H1 (cell line): Measurements from ENCODE around the gene FBXO30. TPM values are rescaled to one million over a fixed set of nuclear protein-coding genes. Genes with fewer than 3 reads are reported as not detected.

Experiments used
- BRCA1 ChIP-seq: IDR thresholded peaks from 2 replicates; pipeline ENCODE4 v1.6.1; 2012; ENCODE audit warnings: low read depth, low read length, improper control_type of control experiment
- SP4 ChIP-seq: IDR thresholded peaks from 2 replicates; pipeline ENCODE4 v1.6.1; 2012; ENCODE audit warnings: low read length, inconsistent platforms
- TAF7 ChIP-seq: optimal IDR thresholded peaks from 2 replicates; pipeline ENCODE3; 2011; ENCODE audit warnings: low read depth, mild to moderate bottlenecking, inconsistent platforms, low read length, moderate library complexity, borderline replicate concordance
- YY1 ChIP-seq: IDR thresholded peaks from 2 replicates; pipeline ENCODE4 v1.6.1; 2011; ENCODE audit warnings: low read depth, mild to moderate bottlenecking, low read length
- polyA plus RNA-seq, 7 experiments: library from polyadenylated mRNA; depleted of rRNA in 3 of 7; stranded (reverse) in 5 of 7; unstranded in 2 of 7; fragments of >200 nt in 5 of 7; fragments of 200-250 nt in 2 of 7; gene quantifications; 1 replicate in 5 of 7; 2 replicates in 1 of 7; 4 replicates in 1 of 7; pipeline versions ENCODE4 v1.2.1 to v1.2.3, GENCODE V29; 2011 to 2013; ENCODE audit warnings: missing spikeins in 2 of 7, mixed read lengths in 2 of 7
- total RNA-seq: library from RNA; stranded (reverse); fragmentation: NEBNext Ultra II Directional; extraction: Animal tissue kit (Norgen Biotek cat#: 25700); gene quantifications from 2 replicates; pipeline ENCODE4 v1.2.1, GENCODE V29; 2021
- TF ChIP-seq, protein P1 (sequence below): IDR thresholded peaks from 2 replicates; pipeline ENCODE4 v1.6.1; 2011; ENCODE audit warnings: low read depth, mild to moderate bottlenecking, low read length; ENCODE audit not compliant: insufficient read depth
- TF ChIP-seq, protein P2 (sequence below): fragments of 300-600 bp; sonication (generic); IDR thresholded peaks from 2 replicates; pipeline ENCODE4 v1.7.1; 2012; ENCODE audit warnings: low read length, moderate library complexity, mild to moderate bottlenecking, inconsistent platforms; ENCODE audit not compliant: insufficient replicate concordance

FBXO30 gene
- total and polyA plus RNA-seq, 2 of the 8 experiments (the other 6 are each of a cell fraction or from before 2014, with no cell fraction given), result 3.9 to 18.3 TPM

DNA sequence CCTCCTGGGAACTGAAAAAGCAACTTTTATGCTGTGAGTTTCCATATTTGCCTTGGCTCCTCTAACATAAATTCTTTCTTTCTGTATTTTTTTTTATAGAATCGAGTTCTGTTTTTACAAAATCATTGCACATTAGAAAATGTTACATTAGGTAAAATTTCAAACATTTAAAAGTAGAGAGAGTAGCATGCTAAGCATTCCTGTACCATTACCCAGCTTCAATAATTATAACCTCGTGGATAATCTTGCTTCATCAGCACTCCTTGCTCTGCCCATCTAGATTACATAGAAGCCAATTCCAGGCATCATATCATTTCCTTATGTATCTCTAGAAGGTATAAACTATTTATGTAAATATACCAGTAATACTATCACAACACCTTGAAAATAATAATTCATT, 15.4 kb upstream of the FBXO30 start (continued):
- TF ChIP-seq, protein P1, sequence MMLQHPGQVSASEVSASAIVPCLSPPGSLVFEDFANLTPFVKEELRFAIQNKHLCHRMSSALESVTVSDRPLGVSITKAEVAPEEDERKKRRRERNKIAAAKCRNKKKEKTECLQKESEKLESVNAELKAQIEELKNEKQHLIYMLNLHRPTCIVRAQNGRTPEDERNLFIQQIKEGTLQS, result no peak
- TF ChIP-seq TAF7 (no peak), SP4 (no peak), YY1 (no peak), BRCA1 (no peak)
- TF ChIP-seq, protein P2, sequence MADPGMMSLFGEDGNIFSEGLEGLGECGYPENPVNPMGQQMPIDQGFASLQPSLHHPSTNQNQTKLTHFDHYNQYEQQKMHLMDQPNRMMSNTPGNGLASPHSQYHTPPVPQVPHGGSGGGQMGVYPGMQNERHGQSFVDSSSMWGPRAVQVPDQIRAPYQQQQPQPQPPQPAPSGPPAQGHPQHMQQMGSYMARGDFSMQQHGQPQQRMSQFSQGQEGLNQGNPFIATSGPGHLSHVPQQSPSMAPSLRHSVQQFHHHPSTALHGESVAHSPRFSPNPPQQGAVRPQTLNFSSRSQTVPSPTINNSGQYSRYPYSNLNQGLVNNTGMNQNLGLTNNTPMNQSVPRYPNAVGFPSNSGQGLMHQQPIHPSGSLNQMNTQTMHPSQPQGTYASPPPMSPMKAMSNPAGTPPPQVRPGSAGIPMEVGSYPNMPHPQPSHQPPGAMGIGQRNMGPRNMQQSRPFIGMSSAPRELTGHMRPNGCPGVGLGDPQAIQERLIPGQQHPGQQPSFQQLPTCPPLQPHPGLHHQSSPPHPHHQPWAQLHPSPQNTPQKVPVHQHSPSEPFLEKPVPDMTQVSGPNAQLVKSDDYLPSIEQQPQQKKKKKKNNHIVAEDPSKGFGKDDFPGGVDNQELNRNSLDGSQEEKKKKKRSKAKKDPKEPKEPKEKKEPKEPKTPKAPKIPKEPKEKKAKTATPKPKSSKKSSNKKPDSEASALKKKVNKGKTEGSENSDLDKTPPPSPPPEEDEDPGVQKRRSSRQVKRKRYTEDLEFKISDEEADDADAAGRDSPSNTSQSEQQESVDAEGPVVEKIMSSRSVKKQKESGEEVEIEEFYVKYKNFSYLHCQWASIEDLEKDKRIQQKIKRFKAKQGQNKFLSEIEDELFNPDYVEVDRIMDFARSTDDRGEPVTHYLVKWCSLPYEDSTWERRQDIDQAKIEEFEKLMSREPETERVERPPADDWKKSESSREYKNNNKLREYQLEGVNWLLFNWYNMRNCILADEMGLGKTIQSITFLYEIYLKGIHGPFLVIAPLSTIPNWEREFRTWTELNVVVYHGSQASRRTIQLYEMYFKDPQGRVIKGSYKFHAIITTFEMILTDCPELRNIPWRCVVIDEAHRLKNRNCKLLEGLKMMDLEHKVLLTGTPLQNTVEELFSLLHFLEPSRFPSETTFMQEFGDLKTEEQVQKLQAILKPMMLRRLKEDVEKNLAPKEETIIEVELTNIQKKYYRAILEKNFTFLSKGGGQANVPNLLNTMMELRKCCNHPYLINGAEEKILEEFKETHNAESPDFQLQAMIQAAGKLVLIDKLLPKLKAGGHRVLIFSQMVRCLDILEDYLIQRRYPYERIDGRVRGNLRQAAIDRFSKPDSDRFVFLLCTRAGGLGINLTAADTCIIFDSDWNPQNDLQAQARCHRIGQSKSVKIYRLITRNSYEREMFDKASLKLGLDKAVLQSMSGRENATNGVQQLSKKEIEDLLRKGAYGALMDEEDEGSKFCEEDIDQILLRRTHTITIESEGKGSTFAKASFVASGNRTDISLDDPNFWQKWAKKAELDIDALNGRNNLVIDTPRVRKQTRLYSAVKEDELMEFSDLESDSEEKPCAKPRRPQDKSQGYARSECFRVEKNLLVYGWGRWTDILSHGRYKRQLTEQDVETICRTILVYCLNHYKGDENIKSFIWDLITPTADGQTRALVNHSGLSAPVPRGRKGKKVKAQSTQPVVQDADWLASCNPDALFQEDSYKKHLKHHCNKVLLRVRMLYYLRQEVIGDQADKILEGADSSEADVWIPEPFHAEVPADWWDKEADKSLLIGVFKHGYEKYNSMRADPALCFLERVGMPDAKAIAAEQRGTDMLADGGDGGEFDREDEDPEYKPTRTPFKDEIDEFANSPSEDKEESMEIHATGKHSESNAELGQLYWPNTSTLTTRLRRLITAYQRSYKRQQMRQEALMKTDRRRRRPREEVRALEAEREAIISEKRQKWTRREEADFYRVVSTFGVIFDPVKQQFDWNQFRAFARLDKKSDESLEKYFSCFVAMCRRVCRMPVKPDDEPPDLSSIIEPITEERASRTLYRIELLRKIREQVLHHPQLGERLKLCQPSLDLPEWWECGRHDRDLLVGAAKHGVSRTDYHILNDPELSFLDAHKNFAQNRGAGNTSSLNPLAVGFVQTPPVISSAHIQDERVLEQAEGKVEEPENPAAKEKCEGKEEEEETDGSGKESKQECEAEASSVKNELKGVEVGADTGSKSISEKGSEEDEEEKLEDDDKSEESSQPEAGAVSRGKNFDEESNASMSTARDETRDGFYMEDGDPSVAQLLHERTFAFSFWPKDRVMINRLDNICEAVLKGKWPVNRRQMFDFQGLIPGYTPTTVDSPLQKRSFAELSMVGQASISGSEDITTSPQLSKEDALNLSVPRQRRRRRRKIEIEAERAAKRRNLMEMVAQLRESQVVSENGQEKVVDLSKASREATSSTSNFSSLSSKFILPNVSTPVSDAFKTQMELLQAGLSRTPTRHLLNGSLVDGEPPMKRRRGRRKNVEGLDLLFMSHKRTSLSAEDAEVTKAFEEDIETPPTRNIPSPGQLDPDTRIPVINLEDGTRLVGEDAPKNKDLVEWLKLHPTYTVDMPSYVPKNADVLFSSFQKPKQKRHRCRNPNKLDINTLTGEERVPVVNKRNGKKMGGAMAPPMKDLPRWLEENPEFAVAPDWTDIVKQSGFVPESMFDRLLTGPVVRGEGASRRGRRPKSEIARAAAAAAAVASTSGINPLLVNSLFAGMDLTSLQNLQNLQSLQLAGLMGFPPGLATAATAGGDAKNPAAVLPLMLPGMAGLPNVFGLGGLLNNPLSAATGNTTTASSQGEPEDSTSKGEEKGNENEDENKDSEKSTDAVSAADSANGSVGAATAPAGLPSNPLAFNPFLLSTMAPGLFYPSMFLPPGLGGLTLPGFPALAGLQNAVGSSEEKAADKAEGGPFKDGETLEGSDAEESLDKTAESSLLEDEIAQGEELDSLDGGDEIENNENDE, result no peak
